Kidney (tissue), 14 donors: ENCODE results near the gene SMIM35. TPM values are rescaled to one million over a fixed set of nuclear protein-coding genes. Genes with fewer than 3 reads are reported as not detected.

ENCODE experiments used
- DNase-seq, 5 donors: peaks; one replicate each; pipeline ENCODE4 v3.0.0-alpha.2; 2013 to 2020
- FAIRE-seq: peaks from 2 replicates; lab custom pipeline; 2012; peaks lifted over from hg19 to GRCh38; lab: Jason Lieb, UNC
- H3K27ac ChIP-seq, 2 donors: one replicate each; pipeline ENCODE4 v1.7.0; 2013; ENCODE audit warnings: low read depth in 2 of 2, low read length in 2 of 2, inconsistent platforms in 1 of 2
- H3K27me3 ChIP-seq: one replicate; pipeline ENCODE4 v1.7.1; 2013; ENCODE audit warnings: low read length, inconsistent platforms; ENCODE audit not compliant: control insufficient read depth, insufficient read depth
- H3K36me3 ChIP-seq, 3 donors: one replicate each; pipeline versions ENCODE4 v1.7.0 to v1.7.1; 2013; ENCODE audit warnings: low read length in 3 of 3, control low read depth in 1 of 3, inconsistent platforms in 1 of 3; ENCODE audit not compliant: insufficient read depth in 3 of 3, control insufficient read depth in 2 of 3
- H3K4me1 ChIP-seq, 3 donors: one replicate each; pipeline versions ENCODE4 v1.7.0 to v1.7.1; 2013; ENCODE audit warnings: low read length in 3 of 3, inconsistent platforms in 1 of 3, low read depth in 1 of 3; ENCODE audit not compliant: control insufficient read depth in 2 of 3, insufficient read depth in 2 of 3
- H3K4me3 ChIP-seq, 3 donors: one replicate each; pipeline versions ENCODE4 v1.7.0 to v1.8.1; 2013; ENCODE audit warnings: low read length in 3 of 3, control low read depth in 1 of 3, inconsistent platforms in 1 of 3
- H3K9ac ChIP-seq, 3 donors: one replicate each; pipeline versions ENCODE4 v1.7.0 to v1.7.1; 2013; ENCODE audit warnings: low read length in 3 of 3, control low read depth in 1 of 3, inconsistent platforms in 1 of 3
- H3K9me3 ChIP-seq, 3 donors: one replicate each; pipeline versions ENCODE4 v1.7.0 to v1.7.1; 2013; ENCODE audit warnings: low read length in 3 of 3, control low read depth in 1 of 3, inconsistent platforms in 1 of 3; ENCODE audit not compliant: control insufficient read depth in 2 of 3, insufficient read depth in 1 of 3
- CTCF ChIP-seq: IDR thresholded peaks from 3 replicates; pipeline ENCODE4 v1.5.1; 2012; ENCODE audit warnings: mild to moderate bottlenecking, moderate library complexity, borderline replicate concordance; ENCODE audit not compliant: insufficient read depth; ENCODE audit errors: extremely low read depth
- intact Hi-C: fragments of 100-400 bp; cut with DNase I; formaldehyde crosslinking; loops from one replicate; pipeline ENCODE4 v1.11.1; 2022
- polyA plus RNA-seq: library from polyadenylated mRNA; stranded (reverse); fragments of 350-450 nt; fragmentation: Illumina TruSeq; extraction: RNeasy Lipid Tissue Mini Kit (QIAGEN cat#74804); gene quantifications from one replicate; pipeline ENCODE4 v1.2.3, GENCODE V29; 2014; ENCODE audit warnings: low read depth, low replicate concordance; ENCODE audit not compliant: insufficient read depth
- total RNA-seq: library from RNA; stranded (reverse); fragmentation: NEBNext Ultra II Directional; extraction: Animal tissue kit (Norgen Biotek cat#: 25700); gene quantifications from one replicate; pipeline ENCODE4 v1.2.1, GENCODE V29; 2021
- donor health status: control.
- donor health status: control.
- donor health status: control.
- donor health status: control.
- donor health status: control.
- donor health status: DM: yes; HTN: yes; CAD: no.
- donor health status: Normal renal cell carcinoma (clear cell type).

SMIM35 gene
- total and polyA plus RNA-seq, 2 donors from 2014 or later = 0.80 TPM; not detected in 1

GRCh38 chr11:118126082-118126838, 39.5 kb upstream of the SMIM35 start:
- Histone ChIP-seq H3K9me3 (no peaks in the 10 kb centered on the region), H3K4me3 (no peak overlapping the region), H3K4me1 (no peaks in the 10 kb centered on the region), H3K36me3 (no peaks in the 10 kb centered on the region), H3K9ac (no peak overlapping the region), H3K27me3 (no peaks in the 10 kb centered on the region), H3K27ac (no peak overlapping the region)
- intact Hi-C loops = no loop called here
- FAIRE-seq = no peak
- DNase-seq = no peak
- no peak for TF ChIP-seq CTCF

DNA sequence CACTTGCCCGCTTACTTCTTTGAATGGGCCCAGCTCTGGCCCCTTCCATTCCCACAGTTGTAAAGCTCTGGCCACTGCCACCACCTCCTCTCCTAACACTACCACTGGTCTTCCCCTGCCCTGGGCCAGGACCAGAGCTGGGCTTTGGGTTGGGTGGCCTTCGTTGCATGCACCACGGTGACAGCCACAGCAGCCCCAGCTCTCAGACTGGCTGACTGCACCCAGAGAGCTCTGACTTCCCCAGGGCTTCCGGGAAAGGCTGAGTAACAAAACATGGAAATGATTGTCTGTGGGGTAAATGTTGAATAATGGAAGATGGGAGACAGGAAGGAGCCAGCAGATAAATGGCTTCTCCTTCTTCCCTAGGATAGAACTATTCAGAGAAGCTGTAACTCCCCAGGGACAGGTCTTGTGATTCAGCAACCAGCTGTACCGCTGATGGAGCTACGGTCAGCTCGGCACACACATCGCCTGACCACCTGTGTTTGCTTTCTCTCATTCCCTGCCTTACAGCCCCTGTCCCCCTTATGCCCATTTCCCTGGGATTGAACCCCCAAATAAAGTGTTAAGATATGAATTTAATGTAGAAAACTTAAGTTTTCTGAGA, 38.3 kb upstream of the SMIM35 start:
- no peak overlapping the region for H3K4me3 ChIP-seq
- DNase-seq (no peak), FAIRE-seq (no peak)
- no peaks in the 10 kb centered on the region for H3K27me3 ChIP-seq
- no peak overlapping the region for H3K9ac ChIP-seq
- no peak for TF ChIP-seq CTCF
- H3K36me3 ChIP-seq = no peaks in the 10 kb centered on the region
- H3K9me3 ChIP-seq = no peaks in the 10 kb centered on the region
- H3K4me1 ChIP-seq = no peaks in the 10 kb centered on the region
- H3K27ac ChIP-seq = no peak overlapping the region
- intact Hi-C loops = no loop called here

DNA sequence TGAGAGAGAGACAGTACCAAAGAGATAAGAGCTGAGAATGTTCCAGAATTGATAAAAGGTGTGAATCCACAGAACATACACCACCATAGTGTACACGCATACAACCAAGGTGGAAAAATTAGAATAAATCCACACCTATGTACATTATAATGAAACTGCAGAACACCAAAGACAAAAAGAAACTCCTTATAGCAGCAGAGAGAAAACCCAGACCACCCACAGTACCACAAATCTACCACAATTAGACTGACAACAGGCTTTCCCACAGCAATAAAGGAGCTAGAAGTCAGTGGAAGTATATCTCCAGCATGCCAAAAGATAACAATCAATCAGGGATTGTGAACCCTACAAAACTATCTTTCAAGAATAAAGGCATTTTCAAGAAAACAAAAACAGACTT, 34.0 kb upstream of the SMIM35 start:
- no peak for TF ChIP-seq CTCF
- H3K27me3 ChIP-seq = no peaks in the 10 kb centered on the region
- H3K9me3 ChIP-seq = no peaks in the 10 kb centered on the region
- H3K4me3 ChIP-seq = no peak overlapping the region
- FAIRE-seq = no peak
- no peak for DNase-seq
- no peaks in the 10 kb centered on the region for H3K36me3 ChIP-seq
- no peak overlapping the region for H3K27ac ChIP-seq
- intact Hi-C loops = no loop called here
- H3K9ac ChIP-seq = no peak overlapping the region
- H3K4me1 ChIP-seq = no peaks in the 10 kb centered on the region
